Karpas-422 (cell line): Measurements from ENCODE around the gene MRPL39. TPM values are rescaled to one million over a fixed set of nuclear protein-coding genes. Genes with fewer than 3 reads are reported as not detected.

ENCODE experiments used
- DNase-seq: peaks from one replicate; pipeline ENCODE4 v3.0.0-alpha.2; 2015
- H2AFZ ChIP-seq: fragments of 200-600 bp; sonication (generic); 2 replicates; pipeline ENCODE4 v1.6.1; 2014; ENCODE audit warnings: antibody characterized with exemption, low read length, mixed read lengths
- H3K27ac ChIP-seq: fragments of 200-600 bp; sonication (generic); 2 replicates; pipeline ENCODE4 v1.5.1; 2014; ENCODE audit warnings: mild to moderate bottlenecking, low read length, moderate library complexity
- H3K27me3 ChIP-seq: fragments of 200-600 bp; sonication (generic); 2 replicates; pipeline ENCODE4 v1.6.1; 2014; ENCODE audit warnings: low read length, mixed read lengths
- H3K36me3 ChIP-seq: fragments of 200-600 bp; sonication (generic); 2 replicates; pipeline ENCODE4 v1.6.1; 2014; ENCODE audit warnings: low read length, mixed read lengths; ENCODE audit not compliant: insufficient read depth
- H3K4me1 ChIP-seq: fragments of 200-600 bp; sonication (generic); 2 replicates; pipeline ENCODE4 v1.6.1; 2014; ENCODE audit warnings: mild to moderate bottlenecking, low read length, mixed read lengths
- H3K4me2 ChIP-seq: fragments of 200-600 bp; sonication (generic); 2 replicates; pipeline ENCODE4 v1.6.1; 2014; ENCODE audit warnings: low read length, low read depth, mild to moderate bottlenecking; ENCODE audit not compliant: poor library complexity, severe bottlenecking
- H3K4me3 ChIP-seq: fragments of 200-600 bp; sonication (generic); 2 replicates; pipeline ENCODE4 v1.5.1; 2014; ENCODE audit warnings: mild to moderate bottlenecking, antibody characterized with exemption, low read length, mixed read lengths
- H3K79me2 ChIP-seq: fragments of 200-600 bp; sonication (generic); 2 replicates; pipeline ENCODE4 v1.6.1; 2014; ENCODE audit warnings: mild to moderate bottlenecking, low read length, mixed read lengths
- H3K9ac ChIP-seq: fragments of 200-600 bp; sonication (generic); 2 replicates; pipeline ENCODE4 v1.6.0; 2014; ENCODE audit warnings: low read length
- H3K9me2 ChIP-seq: fragments of 200-600 bp; sonication (generic), shearing (Covaris generic); replicated peaks from 2 replicates; pipeline ENCODE4 v1.6.0; 2014; ENCODE audit warnings: mild to moderate bottlenecking, low read length, moderate library complexity; ENCODE audit not compliant: insufficient read depth
- H3K9me3 ChIP-seq: fragments of 300-700, 200-600 bp; sonication (generic); 2 replicates; pipeline ENCODE4 v1.6.1; 2014; ENCODE audit warnings: low read length, mixed read lengths
- H4K20me1 ChIP-seq: fragments of 200-600 bp; sonication (generic); 2 replicates; pipeline ENCODE4 v1.6.1; 2014; ENCODE audit warnings: mild to moderate bottlenecking, antibody characterized with exemption, low read length, low read depth; ENCODE audit not compliant: insufficient read depth
- total RNA-seq: library from RNA; depleted of rRNA; stranded (reverse); fragments of >200 nt; shearing (Covaris generic); gene quantifications from 2 replicates; pipeline ENCODE4 v1.2.3, GENCODE V29; 2014; ENCODE audit warnings: low replicate concordance

Gene MRPL39
- total RNA-seq, 1 experiment from 2014 or later, result 40.0 TPM

DNA sequence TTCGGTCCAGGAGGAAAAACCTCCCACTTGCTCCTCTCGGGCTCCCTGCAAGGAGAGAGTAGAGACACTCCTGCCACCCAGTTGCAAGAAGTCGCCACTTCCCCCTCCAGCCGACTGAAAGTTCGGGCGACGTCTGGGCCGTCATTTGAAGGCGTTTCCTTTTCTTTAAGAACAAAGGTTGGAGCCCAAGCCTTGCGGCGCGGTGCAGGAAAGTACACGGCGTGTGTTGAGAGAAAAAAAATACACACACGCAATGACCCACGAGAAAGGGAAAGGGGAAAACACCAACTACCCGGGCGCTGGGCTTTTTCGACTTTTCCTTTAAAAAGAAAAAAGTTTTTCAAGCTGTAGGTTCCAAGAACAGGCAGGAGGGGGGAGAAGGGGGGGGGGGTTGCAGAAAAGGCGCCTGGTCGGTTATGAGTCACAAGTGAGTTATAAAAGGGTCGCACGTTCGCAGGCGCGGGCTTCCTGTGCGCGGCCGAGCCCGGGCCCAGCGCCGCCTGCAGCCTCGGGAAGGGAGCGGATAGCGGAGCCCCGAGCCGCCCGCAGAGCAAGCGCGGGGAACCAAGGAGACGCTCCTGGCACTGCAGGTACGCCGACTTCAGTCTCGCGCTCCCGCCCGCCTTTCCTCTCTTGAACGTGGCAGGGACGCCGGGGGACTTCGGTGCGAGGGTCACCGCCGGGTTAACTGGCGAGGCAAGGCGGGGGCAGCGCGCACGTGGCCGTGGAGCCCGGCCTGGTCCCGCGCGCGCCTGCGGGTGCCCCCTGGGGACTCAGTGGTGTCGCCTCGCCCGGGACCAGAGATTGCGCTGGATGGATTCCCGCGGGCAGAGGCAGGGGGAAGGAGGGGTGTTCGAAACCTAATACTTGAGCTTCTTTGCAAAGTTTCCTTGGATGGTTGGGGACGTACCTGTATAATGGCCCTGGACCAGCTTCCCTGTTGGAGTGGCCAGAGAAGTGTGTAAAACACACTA, 45.3 kb downstream of the MRPL39 start:
- peak overlapping the region; percentile 89 for H2AFZ ChIP-seq
- no peaks in the 10 kb centered on the region for H3K79me2 ChIP-seq
- H4K20me1 ChIP-seq, result no peaks in the 10 kb centered on the region
- peak overlapping the region; percentile 76 for H3K4me2 ChIP-seq
- peak; percentile 79 for DNase-seq
- no peaks in the 10 kb centered on the region for H3K9me2 ChIP-seq
- peak overlapping the region; percentile 64 for H3K4me3 ChIP-seq
- H3K9ac ChIP-seq, result peak overlapping the region; percentile 63
- H3K4me1 ChIP-seq, result peaks cover 24% of the 10 kb centered on the region
- H3K27ac ChIP-seq, result no peak overlapping the region
- H3K27me3 ChIP-seq, result no peaks in the 10 kb centered on the region
- no peaks in the 10 kb centered on the region for H3K9me3 ChIP-seq
- H3K36me3 ChIP-seq, result no peaks in the 10 kb centered on the region

DNA sequence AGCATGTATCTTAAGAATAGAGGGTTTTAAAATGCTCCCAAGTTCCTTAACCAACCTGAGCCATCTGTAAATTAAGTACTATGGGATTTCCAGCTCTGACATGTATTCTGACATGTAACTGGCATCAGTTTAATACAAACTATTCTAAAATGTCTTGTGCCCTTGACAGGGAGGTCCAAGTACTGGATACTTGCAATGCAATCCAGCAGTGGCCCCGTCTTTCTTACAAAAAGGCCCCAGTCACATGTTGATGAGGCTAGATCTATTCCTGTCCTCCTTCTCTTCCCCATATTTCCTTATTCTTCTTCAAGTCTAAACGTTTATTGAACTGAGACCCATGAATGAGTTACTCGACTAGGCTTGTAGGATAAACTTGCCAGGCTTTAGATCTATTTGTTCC, 46.4 kb downstream of the MRPL39 start:
- H3K27ac ChIP-seq, result no peak overlapping the region
- H3K36me3 ChIP-seq, result no peaks in the 10 kb centered on the region
- peaks cover 24% of the 10 kb centered on the region for H3K4me1 ChIP-seq
- no peak overlapping the region for H3K9ac ChIP-seq
- peak overlapping the region; percentile 76 for H3K4me2 ChIP-seq
- no peaks in the 10 kb centered on the region for H3K27me3 ChIP-seq
- no peaks in the 10 kb centered on the region for H3K9me2 ChIP-seq
- no peaks in the 10 kb centered on the region for H3K9me3 ChIP-seq
- no peak overlapping the region for H3K4me3 ChIP-seq
- peak overlapping the region; percentile 89; the same call in 1 of the 2 replicates for H2AFZ ChIP-seq
- DNase-seq, result no peak
- H4K20me1 ChIP-seq, result no peaks in the 10 kb centered on the region
- H3K79me2 ChIP-seq, result no peaks in the 10 kb centered on the region

DNA sequence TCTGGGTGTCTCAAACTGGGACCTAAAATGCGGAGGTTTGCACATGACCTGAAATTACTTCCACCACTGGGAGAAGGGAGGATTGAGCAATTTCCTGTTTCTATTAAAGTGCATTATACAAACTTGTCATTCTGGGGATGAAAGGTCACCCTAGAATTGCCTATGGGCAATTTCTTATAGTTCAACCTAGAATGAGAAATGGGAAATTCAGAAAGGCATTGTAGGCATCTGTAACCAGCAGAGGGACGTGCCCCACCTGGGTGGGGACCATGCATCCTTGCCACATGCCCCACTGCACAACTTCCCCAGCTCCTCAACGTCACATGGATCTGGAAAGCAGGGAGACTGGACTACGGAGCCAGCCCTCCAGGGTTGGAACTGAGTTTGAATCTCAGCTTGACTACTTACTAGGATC, 47.0 kb downstream of the MRPL39 start:
- Histone ChIP-seq H3K4me3 (no peak overlapping the region), H3K27me3 (no peaks in the 10 kb centered on the region), H3K9me3 (no peaks in the 10 kb centered on the region), H3K27ac (no peak overlapping the region), H3K79me2 (no peaks in the 10 kb centered on the region), H3K36me3 (no peaks in the 10 kb centered on the region), H2AFZ (no peak overlapping the region), H3K4me1 (peaks cover 24% of the 10 kb centered on the region), H3K9me2 (no peaks in the 10 kb centered on the region), H4K20me1 (no peaks in the 10 kb centered on the region), H3K9ac (no peak overlapping the region), H3K4me2 (no peak overlapping the region)
- DNase-seq, result no peak

DNA sequence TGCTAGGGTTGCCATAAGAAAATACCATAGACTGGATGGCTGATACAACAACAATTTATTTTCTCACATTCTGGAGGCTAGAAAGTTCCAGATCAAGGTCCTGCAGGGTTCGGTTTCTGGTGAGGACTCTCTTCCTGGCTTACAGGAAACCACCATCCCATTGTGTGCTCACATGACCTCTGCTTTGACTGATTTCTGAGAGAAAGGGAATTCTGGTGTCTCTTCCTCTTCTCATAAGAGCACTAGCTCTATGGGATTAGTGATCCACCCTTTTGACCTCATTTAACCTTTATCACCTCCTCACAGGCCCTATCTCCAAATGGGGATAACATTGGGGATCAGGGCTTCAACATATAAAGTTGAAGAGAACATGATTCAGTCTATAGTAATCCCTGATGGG, 47.5 kb downstream of the MRPL39 start:
- Histone ChIP-seq H3K4me1 (peaks cover 24% of the 10 kb centered on the region), H3K27ac (no peak overlapping the region), H4K20me1 (no peaks in the 10 kb centered on the region), H3K79me2 (no peaks in the 10 kb centered on the region), H3K36me3 (no peaks in the 10 kb centered on the region), H3K9ac (no peak overlapping the region), H3K9me3 (no peaks in the 10 kb centered on the region), H2AFZ (no peak overlapping the region), H3K4me2 (no peak overlapping the region), H3K9me2 (no peaks in the 10 kb centered on the region), H3K4me3 (no peak overlapping the region), H3K27me3 (no peaks in the 10 kb centered on the region)
- no peak for DNase-seq

DNA sequence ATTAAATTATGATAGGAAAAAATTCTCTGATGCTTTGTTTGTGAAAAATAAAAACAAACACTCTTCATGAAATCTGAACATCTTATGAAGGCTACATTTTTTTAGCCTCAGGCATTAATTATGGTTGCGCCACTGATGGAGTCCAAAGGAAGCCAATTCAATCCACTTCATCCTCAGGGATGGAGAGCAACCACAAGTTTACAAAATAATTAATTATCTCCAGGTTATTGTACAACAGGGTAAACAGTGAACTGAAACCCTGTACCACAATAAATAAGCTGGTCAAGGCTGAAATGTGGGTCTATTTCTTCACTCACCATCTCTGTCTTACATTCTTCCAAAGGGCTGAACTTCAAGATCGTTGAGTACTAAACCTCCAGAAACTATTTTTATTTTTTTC, 49.2 kb downstream of the MRPL39 start:
- Histone ChIP-seq H3K9me3 (no peaks in the 10 kb centered on the region), H3K36me3 (no peaks in the 10 kb centered on the region), H3K4me2 (no peak overlapping the region), H4K20me1 (no peaks in the 10 kb centered on the region), H3K27ac (no peak overlapping the region), H3K4me1 (peaks cover 21% of the 10 kb centered on the region), H3K9me2 (no peaks in the 10 kb centered on the region), H2AFZ (no peak overlapping the region), H3K4me3 (no peak overlapping the region), H3K9ac (no peak overlapping the region), H3K79me2 (no peaks in the 10 kb centered on the region), H3K27me3 (no peaks in the 10 kb centered on the region)
- DNase-seq, result no peak

DNA sequence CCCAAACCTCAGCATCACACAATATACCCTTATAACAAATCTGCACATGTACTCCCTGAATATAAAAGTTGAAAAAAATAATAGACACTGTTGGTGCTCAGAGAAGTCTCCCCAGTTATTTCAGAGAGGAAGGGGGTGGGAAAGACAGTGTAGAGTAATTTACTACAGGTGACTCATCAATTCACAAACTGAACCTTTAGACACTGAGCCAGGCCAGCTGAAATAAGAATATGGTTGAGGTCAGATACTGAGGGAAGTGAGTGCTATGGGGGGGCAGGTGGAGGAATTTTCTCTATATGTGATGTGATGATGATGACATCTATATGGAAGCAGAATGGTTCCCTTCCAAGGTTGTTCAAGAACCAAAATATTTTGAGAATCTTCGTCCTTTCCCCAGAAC, 50.1 kb downstream of the MRPL39 start:
- no peak overlapping the region for H3K4me2 ChIP-seq
- H3K4me3 ChIP-seq, result no peak overlapping the region
- H3K36me3 ChIP-seq, result no peaks in the 10 kb centered on the region
- peaks cover 12% of the 10 kb centered on the region for H3K4me1 ChIP-seq
- no peaks in the 10 kb centered on the region for H3K27me3 ChIP-seq
- no peak for DNase-seq
- H4K20me1 ChIP-seq, result no peaks in the 10 kb centered on the region
- no peaks in the 10 kb centered on the region for H3K9me2 ChIP-seq
- H3K9ac ChIP-seq, result no peak overlapping the region
- H2AFZ ChIP-seq, result no peak overlapping the region
- no peak overlapping the region for H3K27ac ChIP-seq
- no peaks in the 10 kb centered on the region for H3K9me3 ChIP-seq
- no peaks in the 10 kb centered on the region for H3K79me2 ChIP-seq

DNA sequence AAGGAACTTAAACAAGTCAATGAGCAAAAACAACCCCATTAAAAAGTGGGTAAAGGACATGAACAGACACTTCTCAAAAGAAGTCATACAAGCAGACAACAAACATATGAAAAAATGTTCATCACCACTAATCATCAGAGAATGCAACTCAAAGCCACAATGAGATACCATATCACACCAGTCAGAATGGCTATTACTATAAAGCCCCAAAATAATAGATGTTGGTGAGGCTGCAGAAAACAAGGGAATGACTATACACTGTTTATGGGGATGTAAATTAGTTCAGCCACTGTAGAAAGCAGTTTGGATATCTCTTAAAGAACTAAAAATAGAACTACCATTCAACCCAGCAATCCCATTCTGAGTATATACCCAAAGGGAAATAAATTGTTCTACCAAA, 51.2 kb downstream of the MRPL39 start:
- Histone ChIP-seq H3K79me2 (no peaks in the 10 kb centered on the region), H3K4me1 (peaks cover under 1% of the 10 kb centered on the region), H3K9me3 (no peaks in the 10 kb centered on the region), H3K27me3 (no peaks in the 10 kb centered on the region), H3K27ac (no peak overlapping the region), H3K9me2 (no peaks in the 10 kb centered on the region), H2AFZ (no peak overlapping the region), H3K4me3 (no peak overlapping the region), H4K20me1 (no peaks in the 10 kb centered on the region), H3K36me3 (no peaks in the 10 kb centered on the region), H3K9ac (no peak overlapping the region), H3K4me2 (no peak overlapping the region)
- no peak for DNase-seq

DNA sequence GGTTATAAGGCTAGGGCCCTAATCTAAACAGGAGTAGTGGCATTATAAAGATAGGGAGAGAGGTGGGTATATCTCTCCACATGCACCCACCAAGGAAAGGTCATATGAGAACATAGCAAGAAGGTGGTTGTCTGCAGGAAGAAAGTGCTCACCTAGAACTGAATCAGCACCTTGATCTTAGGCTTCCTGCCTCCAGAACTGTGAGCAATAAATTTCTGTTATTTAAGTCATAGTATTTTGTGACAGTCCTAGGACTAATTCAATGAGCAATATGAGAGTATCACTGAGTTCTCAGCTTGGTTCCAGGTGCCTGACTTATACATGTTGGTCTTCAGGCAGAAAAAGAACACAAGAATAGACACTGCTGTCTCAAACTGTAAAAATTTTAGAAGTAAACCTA, 51.8 kb downstream of the MRPL39 start:
- no peaks in the 10 kb centered on the region for H3K4me1 ChIP-seq
- H3K9me2 ChIP-seq, result no peaks in the 10 kb centered on the region
- H4K20me1 ChIP-seq, result no peaks in the 10 kb centered on the region
- no peak overlapping the region for H3K27ac ChIP-seq
- no peaks in the 10 kb centered on the region for H3K36me3 ChIP-seq
- DNase-seq, result no peak
- H3K4me3 ChIP-seq, result no peak overlapping the region
- no peaks in the 10 kb centered on the region for H3K79me2 ChIP-seq
- H2AFZ ChIP-seq, result no peak overlapping the region
- no peaks in the 10 kb centered on the region for H3K9me3 ChIP-seq
- H3K27me3 ChIP-seq, result no peaks in the 10 kb centered on the region
- no peak overlapping the region for H3K9ac ChIP-seq
- no peak overlapping the region for H3K4me2 ChIP-seq
